ENCODE results near the gene PPP3CB. TPM values are rescaled to one million over a fixed set of nuclear protein-coding genes. Genes with fewer than 3 reads are reported as not detected.

PPP3CB gene
- total and polyA plus RNA-seq, 10 donors = 25.5 to 61.2 (median 39.7) TPM

GRCh38 chr10:73439055-73439454 lies 56.8 kb downstream of the PPP3CB start:
- H3K4me3 ChIP-seq = no peak overlapping the region
- no peak for TF ChIP-seq CTCF (IDR thresholded peaks at IDR 0.05 in 8 of 11, conservative IDR thresholded peaks at IDR 0.05 in 3 of 11)
- no peak for TF ChIP-seq POLR2AphosphoS5 (IDR thresholded peaks at IDR 0.05)
- no peak for TF ChIP-seq POLR2A (IDR thresholded peaks at IDR 0.05)
- no peaks in the 10 kb centered on the region for H3K27me3 ChIP-seq (replicated peaks in 1 of 7)
- DNase-seq = no peak
- intact Hi-C loops (cut with DNase I; ENCODE audit: low total_unique reads) = no loop called here
- no peaks in the 10 kb centered on the region for H3K4me1 ChIP-seq
- WGBS, 5 donors = 89 to 100% (median 98%) methylated on average over 1 of the region's 1 CpG
- no peaks in the 10 kb centered on the region for H3K9me3 ChIP-seq
- no peak overlapping the region for H3K27ac ChIP-seq
- H3K36me3 ChIP-seq = peaks cover 0 to 90% (median 35%) of the 10 kb centered on the region in 6 donors

GRCh38 chr10:73433538-73433867 lies 62.3 kb downstream of the PPP3CB start, which contains the start of gene MSS51:
MSS51 (minus strand) TSS chr10:73433561; CDS start chr10:73428284, 5,277 bp downstream.
- Histone ChIP-seq H3K4me1 (no peaks in the 10 kb centered on the region), H3K4me3 (no peak within 1 kb of the TSS), H3K9me3 (no peaks in the 10 kb centered on the region), H3K36me3 (peaks cover 0 to 74% (median 25%) of the 10 kb centered on the region in 6 donors), H3K27ac (no peak within 1 kb of the TSS), H3K27me3 (replicated peaks in 1 of 7) (no peaks in the 10 kb centered on the region)
- no peak for DNase-seq
- intact Hi-C loops (cut with DNase I; ENCODE audit: low total_unique reads) = no loop called here
- no peak for TF ChIP-seq POLR2A (IDR thresholded peaks at IDR 0.05)
- no peak for TF ChIP-seq CTCF (IDR thresholded peaks at IDR 0.05 in 8 of 11, conservative IDR thresholded peaks at IDR 0.05 in 3 of 11)
- no peak for TF ChIP-seq POLR2AphosphoS5 (IDR thresholded peaks at IDR 0.05)

GRCh38 chr10:73432646-73433537 lies 62.9 kb downstream of the PPP3CB start:
- H3K4me1 ChIP-seq = no peaks in the 10 kb centered on the region
- peaks cover 0 to 74% (median 22%) of the 10 kb centered on the region in 6 donors for H3K36me3 ChIP-seq
- H3K4me3 ChIP-seq = no peak overlapping the region
- intact Hi-C loops (cut with DNase I; ENCODE audit: low total_unique reads) = no loop called here
- no peak overlapping the region for H3K27ac ChIP-seq
- H3K27me3 ChIP-seq (replicated peaks in 1 of 7) = no peaks in the 10 kb centered on the region
- 63 to 75% (median 69%) methylated on average over 2 of the region's 2 CpGs for WGBS, 5 donors
- no peak for TF ChIP-seq CTCF (IDR thresholded peaks at IDR 0.05 in 8 of 11, conservative IDR thresholded peaks at IDR 0.05 in 3 of 11)
- TF ChIP-seq POLR2A (IDR thresholded peaks at IDR 0.05) = no peak
- no peak for TF ChIP-seq POLR2AphosphoS5 (IDR thresholded peaks at IDR 0.05)
- no peaks in the 10 kb centered on the region for H3K9me3 ChIP-seq
- no peak for DNase-seq

- intact Hi-C loops (cut with DNase I; ENCODE audit: low total_unique reads) = no loop called here
- TF ChIP-seq POLR2A (IDR thresholded peaks at IDR 0.05) = no peak
- no peak for TF ChIP-seq CTCF (IDR thresholded peaks at IDR 0.05 in 8 of 11, conservative IDR thresholded peaks at IDR 0.05 in 3 of 11)
- no peak for TF ChIP-seq POLR2AphosphoS5 (IDR thresholded peaks at IDR 0.05)
- Histone ChIP-seq H3K9me3 (no peaks in the 10 kb centered on the region), H3K27ac (no peak overlapping the region), H3K4me1 (no peaks in the 10 kb centered on the region), H3K4me3 (no peak overlapping the region), H3K27me3 (replicated peaks in 1 of 7) (no peaks in the 10 kb centered on the region), H3K36me3 (peaks cover 0 to 82% (median 45%) of the 10 kb centered on the region in 6 donors)
- DNase-seq = no peak
- WGBS, 5 donors = 90 to 96% (median 92%) methylated on average over 4 of the region's 4 CpGs
Measured at GRCh38 chr10:73426318-73426717, 69.5 kb downstream of the PPP3CB start.

Measured in spleen (tissue), 11 donors.